Mesothelial cell of epicardium (in vitro differentiated cells): ENCODE results near the gene STAT3. TPM values are rescaled to one million over a fixed set of nuclear protein-coding genes. Genes with fewer than 3 reads are reported as not detected.
A peak's percentile ranks its signal among the peaks of the same experiment; 100 is the strongest.

Experiments
- DNase-seq, 2 experiments: peaks; one replicate each; pipeline ENCODE4 v3.0.0; 2021; ENCODE audit warnings: low spot score in 2 of 2; ENCODE audit not compliant: unreplicated experiment in 2 of 2
- H3K27ac Mint-ChIP-seq: 2 replicates; pipeline ENCODE4 v1.8.0; 2021; ENCODE audit warnings: mixed read lengths
- H3K27me3 Mint-ChIP-seq: 2 replicates; pipeline ENCODE4 v1.8.0; 2021; ENCODE audit warnings: low read depth, mixed read lengths
- H3K36me3 Mint-ChIP-seq: 2 replicates; pipeline ENCODE4 v1.8.0; 2021; ENCODE audit warnings: mixed read lengths
- H3K4me1 Mint-ChIP-seq: 2 replicates; pipeline ENCODE4 v1.8.0; 2021; ENCODE audit warnings: mixed read lengths
- H3K4me3 Mint-ChIP-seq: 2 replicates; pipeline ENCODE4 v1.8.0; 2021; ENCODE audit warnings: mild to moderate bottlenecking, moderate library complexity, mixed read lengths
- H3K9me3 Mint-ChIP-seq: 2 replicates; pipeline ENCODE4 v1.8.0; 2021; ENCODE audit warnings: mixed read lengths
- total RNA-seq: library from RNA; stranded (reverse); gene quantifications from 3 replicates; pipeline ENCODE4 v1.2.1, GENCODE V29; 2021
- TF ChIP-seq, protein P1 (sequence below): fragments of 200-600 bp; sonication (generic); IDR thresholded peaks from one replicate; pipeline ENCODE4 v1.5.0; 2021; ENCODE audit warnings: antibody characterized with exemption; ENCODE audit not compliant: unreplicated experiment

STAT3 gene
- total RNA-seq, 1 donor from 2014 or later: 118 TPM

DNA sequence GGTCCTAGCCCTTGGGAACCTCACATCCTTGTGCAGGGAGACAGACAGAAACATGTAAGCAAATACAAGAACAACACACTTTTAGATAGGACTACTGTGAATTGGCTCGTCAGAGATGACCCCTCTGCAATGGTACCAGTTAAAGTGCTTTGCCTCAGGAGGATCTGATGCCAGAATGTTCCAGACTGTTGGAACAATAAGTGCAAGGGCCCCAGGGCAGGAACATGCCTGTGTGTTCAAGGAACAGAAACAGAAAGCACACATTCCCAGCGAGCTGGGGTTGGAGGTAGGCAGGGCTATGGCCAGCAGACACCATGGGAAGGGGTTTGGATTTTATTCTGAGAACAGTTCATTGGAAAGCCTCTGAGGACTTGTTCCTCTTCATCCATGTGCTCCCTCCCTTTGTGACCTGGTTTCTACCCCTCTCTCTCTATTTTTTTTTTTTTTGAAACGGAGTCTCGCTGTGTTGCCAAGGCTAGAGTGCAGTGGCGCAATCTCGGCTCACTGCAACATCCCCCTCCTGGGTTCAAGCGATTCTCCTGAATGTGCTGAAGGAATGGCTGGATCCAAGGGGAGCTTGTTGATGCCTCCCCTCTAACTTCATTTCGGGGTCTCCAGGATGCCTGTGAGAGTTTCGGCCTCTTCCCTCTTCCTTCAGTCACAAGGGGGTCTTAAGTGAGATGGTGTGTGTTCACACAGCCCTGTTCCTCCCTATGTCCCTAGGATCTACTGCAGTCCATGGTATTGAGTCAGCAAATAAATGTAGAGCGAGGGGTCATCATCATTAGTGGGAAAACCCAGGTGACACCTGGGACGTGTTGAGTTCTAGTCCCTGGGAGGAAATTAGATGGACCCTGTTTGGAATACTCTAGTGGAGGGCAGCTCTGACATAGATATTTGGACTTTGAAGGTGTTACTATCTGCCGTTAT, 93.5 kb downstream of the STAT3 start:
- Mint-ChIP-seq H3K36me3 (no peaks in the 10 kb centered on the region), H3K4me3 (no peak overlapping the region), H3K4me1 (no peaks in the 10 kb centered on the region), H3K27me3 (no peaks in the 10 kb centered on the region), H3K9me3 (no peaks in the 10 kb centered on the region), H3K27ac (no peak overlapping the region)
- DNase-seq: no peak
- TF ChIP-seq, protein P1, sequence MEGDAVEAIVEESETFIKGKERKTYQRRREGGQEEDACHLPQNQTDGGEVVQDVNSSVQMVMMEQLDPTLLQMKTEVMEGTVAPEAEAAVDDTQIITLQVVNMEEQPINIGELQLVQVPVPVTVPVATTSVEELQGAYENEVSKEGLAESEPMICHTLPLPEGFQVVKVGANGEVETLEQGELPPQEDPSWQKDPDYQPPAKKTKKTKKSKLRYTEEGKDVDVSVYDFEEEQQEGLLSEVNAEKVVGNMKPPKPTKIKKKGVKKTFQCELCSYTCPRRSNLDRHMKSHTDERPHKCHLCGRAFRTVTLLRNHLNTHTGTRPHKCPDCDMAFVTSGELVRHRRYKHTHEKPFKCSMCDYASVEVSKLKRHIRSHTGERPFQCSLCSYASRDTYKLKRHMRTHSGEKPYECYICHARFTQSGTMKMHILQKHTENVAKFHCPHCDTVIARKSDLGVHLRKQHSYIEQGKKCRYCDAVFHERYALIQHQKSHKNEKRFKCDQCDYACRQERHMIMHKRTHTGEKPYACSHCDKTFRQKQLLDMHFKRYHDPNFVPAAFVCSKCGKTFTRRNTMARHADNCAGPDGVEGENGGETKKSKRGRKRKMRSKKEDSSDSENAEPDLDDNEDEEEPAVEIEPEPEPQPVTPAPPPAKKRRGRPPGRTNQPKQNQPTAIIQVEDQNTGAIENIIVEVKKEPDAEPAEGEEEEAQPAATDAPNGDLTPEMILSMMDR: no peak

DNA sequence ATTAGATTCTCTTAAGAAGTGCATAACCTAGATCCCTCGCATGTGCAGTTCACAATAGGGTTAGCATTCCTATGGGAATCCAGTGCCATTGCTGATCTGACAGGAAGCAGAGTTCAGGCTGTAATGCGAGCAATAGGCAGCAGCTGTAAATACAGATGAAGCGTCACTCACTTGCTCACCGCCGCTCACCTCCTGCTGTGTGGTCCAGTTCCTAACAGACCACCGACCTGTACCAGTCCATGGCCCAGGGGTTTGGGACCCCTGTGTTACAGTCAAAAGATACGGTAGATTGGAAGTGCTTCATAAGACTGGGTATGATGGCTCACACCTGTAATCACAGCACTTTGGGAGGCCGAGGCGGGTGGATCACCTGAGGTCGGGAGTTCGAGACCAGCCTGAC, 97.1 kb downstream of the STAT3 start:
- TF ChIP-seq, protein P1: no peak
- Mint-ChIP-seq H3K27me3 (peaks cover 14% of the 10 kb centered on the region), H3K4me3 (no peak overlapping the region), H3K27ac (no peak overlapping the region), H3K9me3 (no peaks in the 10 kb centered on the region), H3K36me3 (no peaks in the 10 kb centered on the region), H3K4me1 (peaks cover 12% of the 10 kb centered on the region)
- no peak for DNase-seq

DNA sequence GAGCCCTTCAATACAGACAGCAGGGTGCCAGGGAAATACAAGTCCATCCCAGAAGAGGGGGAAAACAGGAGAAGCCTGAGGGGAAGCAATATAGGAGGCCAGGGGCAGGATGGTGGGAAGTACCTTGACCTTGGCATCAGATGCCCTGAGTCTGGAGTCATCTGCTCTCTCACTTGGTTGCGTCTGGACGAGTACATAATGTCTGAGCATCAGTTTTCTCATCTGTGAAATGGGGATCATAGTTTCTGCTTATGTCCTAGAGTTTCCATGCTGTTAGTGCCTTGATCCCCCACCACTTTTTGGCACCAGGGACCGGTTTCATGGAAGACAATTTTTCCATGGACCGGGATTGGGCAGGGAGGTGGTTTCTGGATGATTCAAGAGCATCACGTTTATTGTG, 97.7 kb downstream of the STAT3 start:
- Mint-ChIP-seq H3K36me3 (no peaks in the 10 kb centered on the region), H3K4me3 (no peak overlapping the region), H3K27me3 (peaks cover 14% of the 10 kb centered on the region), H3K4me1 (peaks cover 12% of the 10 kb centered on the region), H3K27ac (no peak overlapping the region), H3K9me3 (no peaks in the 10 kb centered on the region)
- no peak for DNase-seq
- TF ChIP-seq, protein P1: no peak

DNA sequence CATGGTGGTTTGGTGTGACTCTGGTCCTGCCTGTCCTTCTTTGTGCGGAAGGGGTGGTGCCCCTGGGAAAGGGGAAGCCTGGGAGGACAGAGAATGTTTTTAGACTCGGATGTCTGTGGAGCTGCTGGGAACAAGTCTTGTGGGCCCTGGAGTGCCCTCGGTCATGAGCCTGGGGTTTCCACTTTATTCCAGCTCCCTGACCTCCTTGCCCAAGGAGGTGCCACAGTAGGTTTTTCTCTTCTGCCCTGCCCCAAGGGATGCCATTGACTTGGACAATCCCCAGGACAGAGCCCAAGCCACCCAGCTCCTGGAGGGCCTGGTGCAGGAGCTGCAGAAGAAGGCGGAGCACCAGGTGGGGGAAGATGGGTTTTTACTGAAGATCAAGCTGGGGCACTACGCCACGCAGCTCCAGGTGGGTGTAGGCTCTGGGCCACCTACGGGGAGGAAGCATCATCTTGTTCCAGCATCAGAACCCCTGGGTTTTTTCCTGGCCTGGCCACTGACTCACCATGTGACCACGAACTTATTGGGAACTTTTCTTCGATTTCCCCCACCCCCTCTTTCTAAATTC, 98.5 kb downstream of the STAT3 start:
- Mint-ChIP-seq H3K36me3 (no peaks in the 10 kb centered on the region), H3K27ac (no peak overlapping the region), H3K4me1 (peaks cover 12% of the 10 kb centered on the region), H3K27me3 (peaks cover 14% of the 10 kb centered on the region), H3K4me3 (peak overlapping the region; percentile 51), H3K9me3 (no peaks in the 10 kb centered on the region)
- no peak for DNase-seq
- TF ChIP-seq, protein P1: no peak

DNA sequence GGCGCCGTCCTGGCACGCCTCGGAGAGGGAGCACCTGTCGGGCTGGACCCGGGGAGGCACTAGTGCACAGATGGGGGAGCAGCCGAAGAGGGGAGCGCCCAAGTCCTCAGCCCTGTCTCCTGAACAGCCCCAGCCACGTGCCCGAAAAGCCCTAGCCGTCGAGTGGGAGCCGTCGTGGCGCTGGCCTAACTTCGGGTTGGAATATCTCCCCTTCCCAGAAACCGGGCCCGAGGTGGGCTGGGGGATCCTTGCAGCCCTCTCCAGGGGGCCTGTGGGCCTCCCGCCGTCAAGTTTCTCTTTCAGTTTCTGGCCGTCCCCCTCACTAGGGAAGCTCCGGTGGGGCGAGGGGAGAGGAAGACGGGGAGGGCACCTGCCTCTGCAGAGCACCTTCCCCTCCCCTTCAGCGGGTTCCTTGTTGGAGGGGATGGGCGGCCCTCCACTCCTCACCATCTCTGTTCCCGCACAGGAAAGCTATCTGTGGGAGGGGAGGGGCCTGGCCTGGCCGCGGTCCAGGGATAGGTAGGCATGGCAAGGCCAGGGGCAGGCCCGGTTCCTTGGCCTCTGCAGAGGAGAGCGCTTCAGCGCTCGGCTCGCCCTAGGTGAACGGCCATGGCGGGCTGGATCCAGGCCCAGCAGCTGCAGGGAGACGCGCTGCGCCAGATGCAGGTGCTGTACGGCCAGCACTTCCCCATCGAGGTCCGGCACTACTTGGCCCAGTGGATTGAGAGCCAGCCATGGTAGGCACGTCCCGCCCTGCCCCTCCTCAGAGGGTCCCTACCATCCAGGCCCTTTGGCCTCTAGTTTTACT, 99.2 kb downstream of the STAT3 start:
- H3K9me3 Mint-ChIP-seq: no peaks in the 10 kb centered on the region
- no peak overlapping the region for H3K27ac Mint-ChIP-seq
- H3K27me3 Mint-ChIP-seq: peaks cover 14% of the 10 kb centered on the region
- TF ChIP-seq, protein P1: no peak
- H3K4me3 Mint-ChIP-seq: peak overlapping the region; percentile 51
- H3K4me1 Mint-ChIP-seq: peaks cover 12% of the 10 kb centered on the region
- DNase-seq: no peak
- no peaks in the 10 kb centered on the region for H3K36me3 Mint-ChIP-seq
